Gastroesophageal sphincter (tissue), 3 donors: ENCODE data around the gene GIPC1.

ENCODE experiments used
- EP300 ChIP-seq: sonication (generic); formaldehyde crosslinking; IDR thresholded peaks from one replicate; pipeline ENCODE4 v1.6.1; 2017; ENCODE audit warnings: antibody characterized with exemption, mild to moderate bottlenecking
- POLR2A ChIP-seq, 2 donors: fragments of 450-650 bp; IDR thresholded peaks; one replicate each; pipeline ENCODE4 v1.6.1; 2017; ENCODE audit warnings: antibody characterized with exemption in 2 of 2, mild to moderate bottlenecking in 2 of 2, moderate library complexity in 1 of 2
- POLR2AphosphoS5 ChIP-seq: sonication (generic); formaldehyde crosslinking; IDR thresholded peaks from one replicate; pipeline ENCODE4 v1.6.1; 2017; ENCODE audit warnings: antibody characterized with exemption
- TF ChIP-seq, protein P1 (sequence below), 4 experiments: fragments of 200-600 bp in 2 of 4; fragments of 450-650 bp in 2 of 4; sonication (generic) in 1 of 4; IDR thresholded peaks; one replicate each; pipeline ENCODE4 v1.5.1; 2017 to 2019; ENCODE audit warnings: antibody characterized with exemption in 4 of 4, mild to moderate bottlenecking in 2 of 4, moderate library complexity in 2 of 4

DNA sequence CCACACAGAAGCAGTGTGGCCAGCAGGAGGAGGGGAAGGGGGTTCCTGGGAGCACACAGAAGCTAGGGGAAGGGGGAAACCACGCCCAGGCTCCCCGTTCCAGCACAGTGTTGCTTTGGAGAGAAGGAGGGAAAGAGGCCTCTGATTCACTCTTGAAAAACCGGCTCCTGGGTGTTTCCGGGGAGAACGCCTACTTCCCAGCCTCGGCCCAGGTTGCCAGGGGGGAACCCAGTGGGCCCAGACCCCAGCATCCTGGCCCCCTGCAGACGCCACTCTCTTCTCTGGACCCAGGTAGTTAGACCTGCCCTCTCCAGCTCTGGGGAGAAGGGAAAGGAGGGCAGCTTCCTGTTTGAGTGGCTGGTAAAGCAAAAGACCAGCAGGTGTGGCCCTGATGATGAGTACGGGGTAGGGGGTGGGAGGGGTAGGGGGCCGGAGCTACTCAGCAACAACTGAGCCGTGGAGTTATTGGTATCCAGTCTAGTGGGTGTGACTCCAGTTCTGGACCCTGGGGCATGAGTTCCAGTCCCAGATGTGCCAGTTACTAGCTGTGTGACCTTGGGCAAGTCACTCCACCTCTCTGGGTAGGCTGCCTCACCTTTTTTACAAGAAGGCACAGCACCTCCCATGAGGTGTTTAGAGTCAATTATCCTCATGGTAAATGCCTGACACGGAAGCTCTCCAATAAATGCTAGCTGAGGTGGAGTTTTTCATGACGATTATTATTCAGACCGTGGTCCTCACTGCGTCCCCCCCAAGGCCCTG is 836 bp downstream of the GIPC1 start:
- TF ChIP-seq, protein P1, sequence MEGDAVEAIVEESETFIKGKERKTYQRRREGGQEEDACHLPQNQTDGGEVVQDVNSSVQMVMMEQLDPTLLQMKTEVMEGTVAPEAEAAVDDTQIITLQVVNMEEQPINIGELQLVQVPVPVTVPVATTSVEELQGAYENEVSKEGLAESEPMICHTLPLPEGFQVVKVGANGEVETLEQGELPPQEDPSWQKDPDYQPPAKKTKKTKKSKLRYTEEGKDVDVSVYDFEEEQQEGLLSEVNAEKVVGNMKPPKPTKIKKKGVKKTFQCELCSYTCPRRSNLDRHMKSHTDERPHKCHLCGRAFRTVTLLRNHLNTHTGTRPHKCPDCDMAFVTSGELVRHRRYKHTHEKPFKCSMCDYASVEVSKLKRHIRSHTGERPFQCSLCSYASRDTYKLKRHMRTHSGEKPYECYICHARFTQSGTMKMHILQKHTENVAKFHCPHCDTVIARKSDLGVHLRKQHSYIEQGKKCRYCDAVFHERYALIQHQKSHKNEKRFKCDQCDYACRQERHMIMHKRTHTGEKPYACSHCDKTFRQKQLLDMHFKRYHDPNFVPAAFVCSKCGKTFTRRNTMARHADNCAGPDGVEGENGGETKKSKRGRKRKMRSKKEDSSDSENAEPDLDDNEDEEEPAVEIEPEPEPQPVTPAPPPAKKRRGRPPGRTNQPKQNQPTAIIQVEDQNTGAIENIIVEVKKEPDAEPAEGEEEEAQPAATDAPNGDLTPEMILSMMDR (IDR thresholded peaks at IDR 0.05) = no peak
- TF ChIP-seq POLR2A (IDR thresholded peaks at IDR 0.05) = no peak
- no peak for TF ChIP-seq POLR2AphosphoS5
- TF ChIP-seq EP300 = no peak
